Bronchial epithelial cell (primary cell): ENCODE data around the gene SPRYD3. TPM values are rescaled to one million over a fixed set of nuclear protein-coding genes. Genes with fewer than 3 reads are reported as not detected.

Experiments used
- DNase-seq: peaks from one replicate; pipeline ENCODE4 v3.0.0-alpha.2; 2010; ENCODE audit warnings: low read depth
- FAIRE-seq: peaks from 2 replicates; lab custom pipeline; 2011; peaks lifted over from hg19 to GRCh38; lab: Jason Lieb, UNC
- H3K27me3 ChIP-seq: 2 replicates; pipeline ENCODE4 v1.5.1; 2011; ENCODE audit warnings: low read length; ENCODE audit not compliant: control insufficient read depth, insufficient read depth
- H3K36me3 ChIP-seq: 2 replicates; pipeline ENCODE4 v1.5.1; 2011; ENCODE audit warnings: low read length; ENCODE audit not compliant: control insufficient read depth, insufficient read depth
- H3K4me3 ChIP-seq: 2 replicates; pipeline ENCODE4 v1.5.1; 2011; ENCODE audit warnings: mild to moderate bottlenecking, low read depth, low read length, control low read depth
- CTCF ChIP-seq: IDR thresholded peaks from 2 replicates; pipeline ENCODE4 v1.5.1; 2011; ENCODE audit warnings: mild to moderate bottlenecking, moderate library complexity, low read length, control low read depth, inconsistent platforms; ENCODE audit not compliant: insufficient read depth, severe bottlenecking
- total RNA-seq: library from RNA; depleted of rRNA; stranded (reverse); fragments of >200 nt; gene quantifications from 2 replicates; pipeline ENCODE4 v1.2.1, GENCODE V29; 2014

The SPRYD3 gene
- total RNA-seq, 1 donor from 2014 or later: 18.7 TPM

GRCh38 chr12:53120685-53121525, 41.7 kb upstream of the SPRYD3 start:
- DNase-seq (no peak), FAIRE-seq (no peak)
- no peaks in the 10 kb centered on the region for H3K27me3 ChIP-seq

GRCh38 chr12:53118751-53119300, 39.6 kb upstream of the SPRYD3 start:
- no peak for DNase-seq
- no peak for TF ChIP-seq CTCF
- Histone ChIP-seq H3K36me3 (no peaks in the 10 kb centered on the region), H3K27me3 (no peaks in the 10 kb centered on the region), H3K4me3 (no peak overlapping the region)
- FAIRE-seq: no peak

More at GRCh38 chr12:53120685-53121525, 41.7 kb upstream of the SPRYD3 start:
- H3K36me3 ChIP-seq: no peaks in the 10 kb centered on the region
- no peak for TF ChIP-seq CTCF
- H3K4me3 ChIP-seq: no peak overlapping the region

GRCh38 chr12:53115891-53116648, 36.9 kb upstream of the SPRYD3 start:
- H3K36me3 ChIP-seq: no peaks in the 10 kb centered on the region
- TF ChIP-seq CTCF: no peak
- H3K4me3 ChIP-seq: no peak overlapping the region
- H3K27me3 ChIP-seq: no peaks in the 10 kb centered on the region
- DNase-seq (no peak), FAIRE-seq (no peak)

GRCh38 chr12:53115112-53115890, 36.1 kb upstream of the SPRYD3 start:
- Histone ChIP-seq H3K4me3 (no peak overlapping the region), H3K36me3 (no peaks in the 10 kb centered on the region), H3K27me3 (no peaks in the 10 kb centered on the region)
- no peak for DNase-seq
- FAIRE-seq: no peak
- no peak for TF ChIP-seq CTCF

- Histone ChIP-seq H3K27me3 (no peaks in the 10 kb centered on the region), H3K36me3 (no peaks in the 10 kb centered on the region), H3K4me3 (no peak overlapping the region)
- DNase-seq: no peak
- no peak for TF ChIP-seq CTCF
- FAIRE-seq: no peak
Measured at GRCh38 chr12:53113951-53114350, 34.8 kb upstream of the SPRYD3 start.
